Measurements from ENCODE around the gene KLHL30.

Gene KLHL30

GRCh38 chr2:238148981-238149380, 10.5 kb downstream of the KLHL30 start:
- no peak for DNase-seq

- DNase-seq = no peak
These were observed 11.5 kb downstream of the KLHL30 start for GRCh38 chr2:238149841-238150572.

GRCh38 chr2:238150686-238151085, 12.2 kb downstream of the KLHL30 start:
- DNase-seq = no peak

- no peak for DNase-seq
These were observed 12.7 kb downstream of the KLHL30 start for GRCh38 chr2:238151205-238151604.

DNA sequence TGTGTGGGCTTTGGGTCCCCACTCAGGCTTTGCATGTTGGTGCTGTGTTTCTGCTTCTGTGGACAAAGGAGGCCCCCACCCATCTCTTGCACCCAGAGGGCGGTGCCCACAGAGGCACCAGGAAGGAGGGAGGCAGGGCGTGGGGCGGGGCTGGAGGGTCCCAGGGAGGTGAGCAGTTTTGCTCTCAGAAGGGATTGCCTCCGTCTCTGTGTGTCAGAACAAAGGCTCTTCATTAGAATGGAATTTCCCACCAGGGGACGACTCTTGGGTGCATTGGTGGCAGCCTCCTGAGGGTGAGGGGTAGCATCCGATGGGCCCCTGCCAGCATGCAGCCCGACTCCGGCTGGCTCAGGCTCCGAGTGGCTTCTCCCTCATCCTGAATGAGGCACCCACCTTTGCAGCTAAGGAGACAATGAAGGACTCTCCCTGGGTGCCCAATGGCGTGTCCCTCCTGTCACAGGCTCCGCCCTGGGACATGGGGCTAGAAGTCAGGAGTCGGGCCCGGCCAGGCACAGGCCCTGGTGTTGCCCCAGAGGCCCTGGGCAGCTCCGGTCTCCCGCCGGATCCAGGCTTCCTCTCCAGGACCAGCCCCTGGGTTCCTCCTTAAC, 13.3 kb downstream of the KLHL30 start:
- no peak for DNase-seq

DNA sequence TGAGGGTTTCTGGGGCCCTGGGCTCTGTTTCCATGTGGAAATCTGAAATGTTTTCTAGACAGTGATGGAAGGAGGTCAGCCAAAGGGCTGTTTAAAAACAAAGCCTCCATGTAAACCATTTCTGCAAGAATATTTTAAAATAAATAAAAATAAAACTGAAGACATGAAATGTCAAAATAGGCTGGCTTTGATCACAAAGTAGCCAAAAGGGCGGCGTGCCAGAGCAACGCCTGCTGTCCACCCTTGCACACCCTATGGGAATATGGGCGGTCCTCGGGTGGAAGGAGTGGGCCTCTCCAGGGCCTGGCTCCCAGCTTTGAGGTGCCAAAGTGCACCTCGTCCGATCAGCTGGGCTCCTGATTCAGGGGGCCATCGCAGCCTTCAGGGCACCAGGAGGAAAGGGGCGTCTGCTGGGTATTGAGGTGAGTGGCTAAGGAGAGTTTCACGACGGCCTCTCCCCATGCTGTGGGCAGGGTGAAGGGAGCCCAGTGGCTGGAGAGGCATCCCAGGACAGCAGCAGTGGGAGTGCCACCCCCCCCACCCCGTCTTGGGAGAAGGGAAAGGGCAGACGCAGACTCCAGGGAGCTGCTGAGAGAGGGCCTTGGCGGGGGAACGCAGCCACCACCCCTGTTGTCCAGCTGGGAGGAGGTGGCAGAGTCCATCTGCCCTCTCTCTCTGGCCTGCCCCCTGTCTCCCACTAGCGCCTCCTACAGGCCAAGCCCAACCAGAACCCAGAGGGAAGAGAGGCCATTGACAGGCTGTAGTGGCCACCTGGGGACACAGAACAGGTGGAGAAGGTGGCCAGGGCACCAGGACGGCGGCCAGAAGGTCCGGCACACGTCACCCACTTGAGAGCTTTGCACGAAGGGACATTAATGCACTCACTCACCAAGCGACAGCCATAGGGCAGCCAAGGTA, 14.6 kb downstream of the KLHL30 start:
- DNase-seq = no peak

DNA sequence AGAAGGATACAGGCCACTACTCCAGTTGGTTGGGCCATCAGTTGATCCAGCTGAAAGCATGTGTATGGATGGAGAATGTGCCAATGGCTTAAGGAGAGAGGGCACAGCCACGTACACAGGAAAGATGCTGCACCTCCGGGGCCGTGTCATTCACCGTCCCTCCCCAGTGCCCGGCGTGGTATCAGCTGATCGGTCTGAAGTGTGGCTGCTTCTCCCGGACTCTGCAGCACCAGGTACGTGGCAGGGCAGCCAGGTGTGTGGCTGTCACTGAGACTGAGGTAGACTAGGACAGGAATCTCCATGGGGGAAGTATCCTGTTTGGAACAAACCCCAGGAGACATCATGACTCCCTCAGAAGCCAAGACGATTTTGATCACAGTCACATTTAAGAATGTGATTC, 16.1 kb downstream of the KLHL30 start:
- DNase-seq = no peak

DNA sequence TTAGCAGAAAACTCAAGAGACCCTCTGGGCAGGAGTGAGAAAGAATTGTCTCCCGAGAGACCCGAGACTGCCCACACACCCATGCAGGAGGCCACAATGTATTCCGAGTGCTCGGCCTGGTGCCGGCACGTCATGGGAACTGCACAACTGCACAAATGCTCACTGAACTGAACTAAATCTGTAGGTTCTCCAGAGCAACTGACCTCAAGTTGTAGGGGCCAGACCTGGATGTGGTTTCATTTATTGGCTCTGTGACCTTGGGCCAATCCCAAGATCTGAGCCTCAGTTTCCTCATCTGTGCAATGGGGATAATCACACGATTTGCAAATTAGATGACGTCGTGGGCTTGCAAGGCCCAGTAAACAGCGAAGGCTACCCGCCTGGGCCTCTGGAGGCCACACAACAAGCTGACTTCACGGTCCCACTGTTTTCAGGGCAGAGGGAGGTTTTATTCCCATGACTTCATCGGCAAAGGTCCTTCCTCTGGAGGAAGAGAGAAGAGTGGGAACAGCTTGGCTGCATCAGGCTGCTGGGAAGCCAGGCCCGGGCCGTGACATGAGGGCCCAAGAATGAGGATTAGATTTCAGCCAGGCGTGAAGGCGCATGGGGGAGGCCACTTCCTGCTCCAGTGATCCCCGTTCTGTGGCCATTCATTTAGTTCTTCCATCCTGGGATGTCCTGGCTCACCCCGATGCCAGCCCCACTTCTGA, 16.7 kb downstream of the KLHL30 start:
- no peak for DNase-seq

- DNase-seq = no peak
These were observed 17.6 kb downstream of the KLHL30 start for GRCh38 chr2:238155761-238156694.

DNA sequence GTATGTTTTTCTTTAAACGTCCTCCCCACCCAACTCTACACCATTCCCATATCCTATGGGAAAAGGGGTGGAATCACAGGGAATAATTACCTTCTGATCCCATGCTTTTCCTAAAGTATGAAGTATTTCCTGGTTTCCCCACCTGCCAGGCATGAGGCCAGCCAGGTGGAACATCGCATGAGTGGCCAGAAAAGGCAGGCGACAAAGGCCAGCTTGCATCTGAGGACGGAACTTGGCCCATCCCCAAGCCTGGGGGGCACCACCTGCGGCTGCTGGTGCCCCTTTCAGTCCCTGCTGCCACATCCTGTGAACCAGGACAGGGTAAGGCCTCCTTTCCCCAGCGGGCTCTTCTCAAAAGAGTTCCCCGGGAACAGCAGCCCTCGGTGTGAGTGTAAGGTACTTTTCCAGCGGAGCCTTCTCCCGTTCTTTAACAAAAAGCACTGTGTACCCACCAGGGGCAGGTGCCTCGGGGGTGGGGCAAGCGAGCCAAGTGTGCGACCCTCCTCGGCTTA, 19.1 kb downstream of the KLHL30 start:
- DNase-seq = no peak

- DNase-seq = no peak
These were observed 19.6 kb downstream of the KLHL30 start for GRCh38 chr2:238158018-238158508.

DNA sequence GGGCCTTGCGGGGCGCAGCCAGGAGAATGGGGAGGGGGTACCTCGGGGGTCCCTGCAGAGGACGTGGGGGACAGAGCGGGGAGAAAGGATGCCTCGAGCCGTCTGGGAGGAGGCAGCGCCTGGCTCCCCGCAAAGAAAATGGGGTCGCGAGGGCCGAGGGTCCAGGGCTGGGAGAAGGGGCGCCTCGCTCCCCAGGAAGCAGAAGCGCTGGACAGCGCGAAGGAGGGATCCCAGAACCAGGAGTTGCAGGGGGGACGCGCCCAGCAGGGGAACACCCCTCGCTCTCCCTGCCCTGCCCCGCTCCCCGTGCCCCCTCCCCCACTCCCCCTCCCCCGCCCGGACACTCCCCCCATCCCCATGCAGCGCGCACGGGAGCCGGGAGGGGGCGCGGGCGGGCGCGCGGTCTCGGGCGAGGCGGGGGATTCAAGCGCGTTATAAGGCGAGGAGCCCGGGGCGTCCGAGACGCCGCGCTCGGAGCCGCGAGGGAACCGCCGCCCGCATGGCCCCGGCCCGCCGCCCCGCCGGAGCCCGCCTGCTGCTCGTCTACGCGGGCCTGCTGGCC, 20.1 kb downstream of the KLHL30 start, which contains the start of gene ERFE:
Gene ERFE (plus strand): TSS at position 462 of the 562 bp plus-strand sequence. CDS start 38 bp downstream, at position 500.
- DNase-seq = no peak

GRCh38 chr2:238159071-238159539, 20.6 kb downstream of the KLHL30 start:
- DNase-seq = no peak

GRCh38 chr2:238159661-238160205, 21.3 kb downstream of the KLHL30 start:
- no peak for DNase-seq

DNA sequence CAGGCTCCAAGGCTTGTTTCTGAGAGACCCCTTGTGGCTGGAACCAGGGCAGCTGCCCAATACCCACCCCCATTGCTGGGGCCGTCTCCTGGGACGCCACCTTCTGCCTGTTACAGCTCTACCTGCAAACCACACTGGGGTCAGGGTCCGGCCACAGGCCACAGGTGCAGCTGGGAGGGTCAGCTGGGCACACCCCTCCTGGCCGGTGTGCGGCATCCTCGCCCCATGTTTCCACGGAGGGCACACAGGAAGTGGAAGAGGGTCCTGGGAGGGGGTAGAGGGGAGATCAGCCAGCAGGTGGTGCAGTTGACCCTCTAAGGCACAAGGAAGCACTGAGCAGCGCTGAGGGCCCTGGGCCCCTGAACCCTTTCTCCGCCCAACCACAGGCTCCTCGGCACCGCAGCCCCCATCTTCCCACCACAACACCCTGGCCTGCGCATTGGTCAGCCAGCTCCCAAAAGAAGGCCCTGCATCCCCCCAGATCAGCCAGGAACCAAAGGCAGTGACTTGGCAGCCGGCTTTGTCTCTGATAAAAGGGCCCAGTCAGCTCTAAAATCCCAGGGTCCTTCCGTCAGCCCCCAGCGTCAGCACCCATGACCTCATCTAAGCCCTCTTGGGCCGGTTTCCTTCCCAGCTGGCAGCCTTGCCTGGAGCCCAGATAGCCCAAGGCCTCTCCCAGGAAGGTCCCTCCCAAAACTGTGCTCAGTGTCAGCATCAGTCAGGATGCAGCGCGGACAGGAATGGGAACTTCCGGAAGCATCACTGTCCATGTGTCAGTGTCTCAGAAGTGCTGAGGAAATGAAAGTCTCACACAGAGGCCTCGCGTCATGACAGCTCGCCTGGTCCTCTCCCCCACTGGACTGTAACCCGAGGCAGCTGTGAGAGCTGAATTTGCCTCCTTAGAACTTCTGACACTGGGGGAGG, 22.0 kb downstream of the KLHL30 start:
- DNase-seq = no peak

- DNase-seq = no peak
These were observed 23.0 kb downstream of the KLHL30 start for GRCh38 chr2:238161291-238162051.

DNA sequence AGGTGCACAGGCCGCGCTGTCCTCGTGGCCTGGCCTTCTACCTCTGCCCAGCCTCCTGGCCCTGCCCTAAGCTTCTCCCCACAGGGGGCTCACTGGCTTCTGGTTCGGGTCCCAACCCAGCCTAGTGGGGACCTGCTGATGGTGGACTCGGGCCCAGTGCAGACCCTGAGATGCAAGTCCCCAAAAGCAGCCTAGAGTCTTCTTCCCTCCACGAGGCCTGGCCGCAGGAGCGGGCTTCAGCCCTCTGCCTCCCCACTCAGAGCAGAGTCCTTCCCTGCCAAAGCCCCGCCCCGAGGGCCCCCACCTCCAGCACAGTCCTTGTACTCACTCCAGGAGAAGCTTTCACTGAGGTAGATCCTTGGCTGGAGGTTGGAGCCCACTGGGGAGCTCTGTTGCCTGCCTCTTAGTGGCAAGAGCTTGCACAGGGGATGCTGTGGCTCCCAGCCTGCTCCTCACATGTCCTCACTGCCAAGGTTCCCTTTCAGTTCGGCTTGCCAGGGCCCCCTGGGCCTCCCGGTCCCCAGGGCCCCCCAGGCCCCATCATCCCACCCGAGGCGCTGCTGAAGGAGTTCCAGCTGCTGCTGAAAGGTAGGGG, 23.9 kb downstream of the KLHL30 start:
- DNase-seq = no peak

- no peak for DNase-seq
These were observed 24.5 kb downstream of the KLHL30 start for GRCh38 chr2:238162846-238163441.
